Measurements from ENCODE around the gene SH3BP2.

SH3BP2 gene

DNA sequence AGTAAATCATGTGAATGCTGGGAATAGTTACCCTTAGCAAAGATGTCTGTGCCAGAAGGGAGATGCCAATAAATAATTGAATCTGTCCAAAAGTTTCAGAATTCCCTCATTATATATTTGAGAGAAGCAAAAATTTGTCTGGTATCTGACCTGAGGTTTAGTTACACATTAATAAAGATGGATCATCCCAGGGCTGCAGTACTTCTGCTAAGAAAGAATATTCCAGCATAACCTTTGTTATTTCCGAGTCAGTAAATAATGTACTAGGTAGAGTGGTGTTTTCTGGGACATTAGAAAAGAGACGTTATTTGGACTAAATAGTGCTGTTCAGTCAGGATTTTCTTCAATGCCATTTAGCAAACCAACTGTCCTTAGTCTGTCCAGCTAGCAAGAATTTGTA lies 77.2 kb downstream of the SH3BP2 start:
- no peaks in the 10 kb centered on the region for H3K4me1 ChIP-seq (ENCODE audit: insufficient read depth, low read length, severe bottlenecking)
- H3K36me3 ChIP-seq (ENCODE audit: insufficient read depth, low read length): no peaks in the 10 kb centered on the region
- no peak overlapping the region for H3K4me2 ChIP-seq (ENCODE audit: low read length)
- H3K27me3 ChIP-seq (ENCODE audit: insufficient read depth, low read length): no peaks in the 10 kb centered on the region
- no peak overlapping the region for H3K9ac ChIP-seq (ENCODE audit: low read length)
- no peak overlapping the region for H2AFZ ChIP-seq (ENCODE audit: low read length)
- H3K79me2 ChIP-seq (ENCODE audit: insufficient read depth, low read length): no peaks in the 10 kb centered on the region
- TF ChIP-seq CTCF (IDR thresholded peaks at IDR 0.05; ENCODE audit: low read length): no peak
- no peak for TF ChIP-seq EZH2 (IDR thresholded peaks at IDR 0.05; ENCODE audit: borderline replicate concordance, low read length)
- no peaks in the 10 kb centered on the region for H3F3A ChIP-seq (ENCODE audit: insufficient read depth, low read length)
- H3K9me2 ChIP-seq (ENCODE audit: low read depth, low read length): no peaks in the 10 kb centered on the region
- H3K27ac ChIP-seq (ENCODE audit: low read depth, low read length, poor library complexity, severe bottlenecking): no peak overlapping the region
- H3K4me3 ChIP-seq (ENCODE audit: low read depth, low read length, poor library complexity, severe bottlenecking): no peak overlapping the region
- H3K9me3 ChIP-seq (ENCODE audit: low read length): no peaks in the 10 kb centered on the region
- no peaks in the 10 kb centered on the region for H4K20me1 ChIP-seq (ENCODE audit: insufficient read depth, low read length)

- H3K9ac ChIP-seq (ENCODE audit: low read length): no peak overlapping the region
- no peak overlapping the region for H3K4me3 ChIP-seq (ENCODE audit: low read depth, low read length, poor library complexity, severe bottlenecking)
- no peaks in the 10 kb centered on the region for H3K4me1 ChIP-seq (ENCODE audit: insufficient read depth, low read length, severe bottlenecking)
- H3K9me2 ChIP-seq (ENCODE audit: low read depth, low read length): no peaks in the 10 kb centered on the region
- H3K27ac ChIP-seq (ENCODE audit: low read depth, low read length, poor library complexity, severe bottlenecking): no peak overlapping the region
- no peaks in the 10 kb centered on the region for H3F3A ChIP-seq (ENCODE audit: insufficient read depth, low read length)
- TF ChIP-seq CTCF (IDR thresholded peaks at IDR 0.05; ENCODE audit: low read length) (no peak), EZH2 (IDR thresholded peaks at IDR 0.05; ENCODE audit: borderline replicate concordance, low read length) (no peak)
- H3K79me2 ChIP-seq (ENCODE audit: insufficient read depth, low read length): no peaks in the 10 kb centered on the region
- H3K9me3 ChIP-seq (ENCODE audit: low read length): no peaks in the 10 kb centered on the region
- H3K4me2 ChIP-seq (ENCODE audit: low read length): no peak overlapping the region
- no peaks in the 10 kb centered on the region for H3K36me3 ChIP-seq (ENCODE audit: insufficient read depth, low read length)
- no peaks in the 10 kb centered on the region for H4K20me1 ChIP-seq (ENCODE audit: insufficient read depth, low read length)
- no peak overlapping the region for H2AFZ ChIP-seq (ENCODE audit: low read length)
- no peaks in the 10 kb centered on the region for H3K27me3 ChIP-seq (ENCODE audit: insufficient read depth, low read length)
Observed at GRCh38 chr4:2871466-2871865, 78.6 kb downstream of the SH3BP2 start.

- Histone ChIP-seq H3K4me1 (ENCODE audit: insufficient read depth, low read length, severe bottlenecking) (no peaks in the 10 kb centered on the region), H4K20me1 (ENCODE audit: insufficient read depth, low read length) (no peaks in the 10 kb centered on the region), H3K36me3 (ENCODE audit: insufficient read depth, low read length) (no peaks in the 10 kb centered on the region), H3K4me3 (ENCODE audit: low read depth, low read length, poor library complexity, severe bottlenecking) (no peak overlapping the region), H3K9me3 (ENCODE audit: low read length) (no peaks in the 10 kb centered on the region), H3K9ac (ENCODE audit: low read length) (no peak overlapping the region), H3F3A (ENCODE audit: insufficient read depth, low read length) (no peaks in the 10 kb centered on the region), H3K4me2 (ENCODE audit: low read length) (no peak overlapping the region), H3K79me2 (ENCODE audit: insufficient read depth, low read length) (no peaks in the 10 kb centered on the region), H3K9me2 (ENCODE audit: low read depth, low read length) (no peaks in the 10 kb centered on the region), H3K27ac (ENCODE audit: low read depth, low read length, poor library complexity, severe bottlenecking) (no peak overlapping the region), H3K27me3 (ENCODE audit: insufficient read depth, low read length) (no peaks in the 10 kb centered on the region), H2AFZ (ENCODE audit: low read length) (no peak overlapping the region)
- TF ChIP-seq EZH2 (IDR thresholded peaks at IDR 0.05; ENCODE audit: borderline replicate concordance, low read length) (no peak), CTCF (IDR thresholded peaks at IDR 0.05; ENCODE audit: low read length) (no peak)
Observed at GRCh38 chr4:2871911-2872310, 79.0 kb downstream of the SH3BP2 start.
